ENCODE data around the gene BMP7.

DNA sequence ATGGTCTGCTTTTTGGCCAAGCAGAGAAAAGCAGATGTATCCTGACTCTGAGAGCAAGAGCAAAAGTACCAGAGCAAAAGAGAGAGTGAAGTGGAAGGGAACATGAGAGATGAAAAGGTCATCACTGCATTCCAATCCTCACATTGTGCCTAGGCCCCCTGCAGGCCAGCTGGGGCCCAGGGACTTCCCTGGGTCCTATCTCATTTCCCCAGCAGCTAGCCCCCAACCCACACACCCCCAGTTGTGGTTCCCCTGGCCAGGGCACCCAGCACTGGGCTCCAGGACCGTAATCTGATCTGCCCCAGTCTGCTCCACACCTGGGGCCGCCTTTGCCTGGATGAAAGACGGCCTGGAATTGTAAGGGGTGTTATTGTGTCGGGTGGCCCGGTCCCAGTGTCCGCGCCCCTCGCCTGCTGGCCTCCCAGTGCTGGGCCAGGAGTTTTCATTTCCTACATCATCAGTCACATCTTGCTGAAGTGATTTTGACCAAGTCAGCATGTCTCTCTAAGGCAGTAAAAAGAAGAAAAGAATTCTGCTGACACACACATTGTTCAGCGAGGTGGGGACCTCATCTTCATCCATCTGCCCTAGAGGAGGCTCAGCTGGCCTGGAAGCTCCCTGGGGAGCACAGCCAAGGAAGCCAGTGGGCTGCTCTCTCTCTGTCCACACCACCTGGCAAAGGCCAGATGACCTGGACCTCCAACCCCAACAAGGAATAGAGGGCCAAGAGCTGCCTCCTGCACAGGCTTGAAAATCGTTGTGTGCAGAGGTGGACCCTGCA is 4.0 kb upstream of the BMP7 start:
- no peak for TF ChIP-seq YY1 (IDR thresholded peaks at IDR 0.05; ENCODE audit: insufficient read depth, insufficient read length)
- no peak for TF ChIP-seq SUZ12 (IDR thresholded peaks at IDR 0.05; ENCODE audit: extremely low read depth, insufficient read depth, insufficient read length)
- no peak for TF ChIP-seq ZNF274 (IDR thresholded peaks at IDR 0.05; ENCODE audit: low read depth, low read length)
